Measurements from ENCODE around the gene C2CD2.

The C2CD2 gene

DNA sequence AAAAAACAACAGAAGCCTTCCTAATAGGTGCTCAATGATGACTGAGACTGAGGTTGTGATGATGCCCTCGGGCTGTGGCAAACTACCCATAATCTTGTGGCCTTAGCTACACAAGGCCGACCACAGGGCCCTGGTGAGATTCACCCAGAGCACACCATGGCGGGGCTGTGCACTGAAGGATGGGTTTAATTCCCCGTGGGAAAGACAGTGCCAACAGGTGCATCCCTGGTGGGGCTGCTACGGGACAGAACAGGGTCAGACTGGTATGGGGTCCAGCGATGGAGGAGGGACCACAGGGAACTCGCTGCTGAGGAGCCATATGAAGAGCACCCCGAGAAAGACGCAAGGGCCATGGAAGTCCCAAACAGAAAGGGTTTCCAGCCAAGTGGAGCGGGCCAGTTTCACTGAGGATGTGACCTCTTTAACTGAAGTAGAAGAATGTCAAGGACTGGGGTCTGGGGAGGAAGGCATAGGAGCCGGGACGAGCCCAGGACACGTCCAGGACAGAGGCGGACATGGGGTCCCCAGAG is 96.0 kb downstream of the C2CD2 start:
- no peak for DNase-seq (ENCODE audit: low read depth)
- H3K4me3 ChIP-seq (ENCODE audit: low read depth, low read length), result no peak overlapping the region
- no peak for TF ChIP-seq CTCF (conservative IDR thresholded peaks at IDR 0.05; ENCODE audit: low read depth, low read length)

DNA sequence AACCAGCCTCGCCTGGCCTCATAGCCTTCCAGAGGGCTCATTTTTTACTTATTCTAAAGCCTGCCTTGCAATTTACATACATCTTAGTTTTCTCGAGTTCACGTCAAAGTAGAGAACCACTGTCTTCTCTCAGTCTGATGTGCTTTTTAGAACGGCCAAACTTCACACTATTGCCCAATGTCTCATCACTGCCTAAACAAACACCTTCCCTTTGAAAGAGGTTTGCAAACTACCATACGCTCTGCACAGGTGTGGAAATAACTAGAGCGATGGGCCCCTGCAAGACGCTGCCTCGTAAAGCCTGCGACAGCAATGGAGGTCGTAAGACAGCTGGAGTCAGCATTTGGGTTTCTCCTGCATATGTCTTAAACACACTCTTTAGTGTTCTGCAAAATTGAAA is 97.2 kb downstream of the C2CD2 start:
- TF ChIP-seq CTCF (conservative IDR thresholded peaks at IDR 0.05; ENCODE audit: low read depth, low read length), result no peak
- no peak overlapping the region for H3K4me3 ChIP-seq (ENCODE audit: low read depth, low read length)
- DNase-seq (ENCODE audit: low read depth), result no peak

- no peak overlapping the region for H3K4me3 ChIP-seq (ENCODE audit: low read depth, low read length)
- TF ChIP-seq CTCF (conservative IDR thresholded peaks at IDR 0.05; ENCODE audit: low read depth, low read length), result no peak
- no peak for DNase-seq (ENCODE audit: low read depth)
Measured at GRCh38 chr21:41854426-41854995, 99.3 kb downstream of the C2CD2 start.

DNA sequence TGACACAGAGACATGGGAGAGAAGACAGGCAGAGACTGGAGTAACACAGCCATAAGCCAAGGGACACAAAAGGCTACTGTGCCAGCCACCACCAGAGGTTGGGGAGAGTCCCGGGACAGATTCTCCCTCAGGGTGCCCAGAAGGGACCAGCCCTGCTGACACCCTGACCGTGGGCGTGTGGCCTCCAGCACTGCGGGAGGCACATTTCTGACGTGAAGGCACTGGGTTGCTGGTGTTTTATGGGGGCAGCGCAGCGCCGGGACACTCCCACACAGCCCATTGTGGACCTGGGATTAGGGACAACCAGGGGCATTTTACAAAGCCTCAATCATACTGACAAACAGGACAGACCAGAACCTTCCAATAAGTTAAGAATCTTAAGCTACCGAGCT is 100.9 kb downstream of the C2CD2 start:
- DNase-seq (ENCODE audit: low read depth), result no peak
- no peak overlapping the region for H3K4me3 ChIP-seq (ENCODE audit: low read depth, low read length)
- TF ChIP-seq CTCF (conservative IDR thresholded peaks at IDR 0.05; ENCODE audit: low read depth, low read length), result no peak

DNA sequence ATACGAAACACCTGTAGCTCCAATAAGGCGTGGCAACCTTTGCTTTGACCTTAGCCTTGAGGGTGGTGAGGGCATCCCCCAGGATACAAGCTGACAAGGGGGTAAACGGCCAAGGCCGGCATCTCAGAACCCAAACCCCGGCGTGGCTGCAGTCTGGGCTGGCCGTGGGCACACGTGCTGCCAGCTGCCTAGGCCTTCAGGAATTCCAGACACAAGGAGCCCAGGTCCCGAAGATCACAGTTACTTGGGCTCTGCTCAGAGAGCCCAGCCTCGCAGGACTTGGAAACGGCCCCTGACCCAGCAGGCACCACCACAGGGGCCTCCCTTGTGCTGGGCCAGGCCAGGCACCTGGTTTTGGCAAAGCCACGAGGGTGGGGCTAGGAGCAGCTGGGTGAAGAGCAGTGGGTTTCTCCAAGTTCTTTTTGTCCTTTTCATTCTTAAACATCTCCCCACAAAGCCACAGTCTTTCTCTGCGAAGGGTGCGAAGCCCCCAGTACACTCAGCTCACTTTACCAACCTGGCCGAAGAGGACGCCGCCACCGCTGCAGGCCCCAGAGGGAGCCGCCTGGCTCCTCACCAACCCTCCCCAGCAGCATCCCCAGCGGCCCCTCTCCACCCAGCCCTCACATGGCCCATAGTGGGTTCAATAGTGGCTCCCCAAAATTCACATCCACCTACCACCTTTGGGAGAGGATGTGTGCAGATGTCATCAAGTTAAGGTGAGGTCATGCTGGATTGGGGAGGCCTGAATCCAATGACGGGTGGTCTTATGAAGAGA is 101.5 kb downstream of the C2CD2 start:
- no peak for DNase-seq (ENCODE audit: low read depth)
- TF ChIP-seq CTCF (conservative IDR thresholded peaks at IDR 0.05; ENCODE audit: low read depth, low read length), result no peak

DNA sequence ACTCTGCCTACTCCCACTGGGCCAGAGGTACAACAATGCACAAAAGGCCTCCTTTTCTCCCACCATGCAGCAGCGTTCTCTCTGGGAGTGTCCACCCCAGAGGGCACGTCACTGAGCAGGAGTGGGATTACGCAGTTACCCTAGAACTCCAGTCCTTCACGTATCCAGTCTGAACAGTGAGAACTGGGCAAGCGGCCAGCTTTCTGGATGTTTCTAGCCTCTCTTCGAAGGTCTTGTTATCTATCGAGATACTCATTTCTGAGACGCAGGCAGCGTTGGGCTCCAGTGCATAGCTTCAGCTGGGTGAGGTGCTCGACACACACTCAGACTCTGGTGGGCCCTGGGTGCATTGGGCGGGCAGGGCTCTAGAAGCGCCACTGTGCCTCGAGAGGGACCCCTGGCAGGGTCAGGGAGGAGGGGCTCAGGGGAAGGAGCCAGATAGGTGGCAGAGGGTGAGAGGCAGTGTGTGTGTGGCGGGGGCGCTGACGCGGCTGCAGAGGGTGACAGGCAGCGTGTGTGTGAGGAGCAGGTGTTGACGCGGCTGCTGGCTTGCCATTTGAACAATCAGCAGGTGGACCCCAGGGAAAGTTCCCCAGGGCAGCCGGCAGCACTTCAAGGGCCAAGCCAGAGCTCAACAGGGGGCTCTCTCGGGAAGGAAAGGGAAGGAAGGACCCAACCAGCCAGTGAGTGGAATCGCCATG is 102.6 kb downstream of the C2CD2 start:
- TF ChIP-seq CTCF (conservative IDR thresholded peaks at IDR 0.05; ENCODE audit: low read depth, low read length), result no peak
- H3K4me3 ChIP-seq (ENCODE audit: low read depth, low read length), result no peak overlapping the region
- DNase-seq (ENCODE audit: low read depth), result no peak

More for the DNA sequence above, 101.5 kb downstream of the C2CD2 start:
- H3K4me3 ChIP-seq (ENCODE audit: low read depth, low read length), result no peak overlapping the region

Data from choroid plexus epithelial cell (primary cell).